PC-9 (cell line): ENCODE data around the gene DIP2C. TPM values are rescaled to one million over a fixed set of nuclear protein-coding genes. Genes with fewer than 3 reads are reported as not detected.

Experiments used
- BruUV-seq: library from RNA; stranded (reverse); fragments of 400-500 nt; replicated peaks from 2 replicates; lab custom pipeline; 2021; lab: Mats Ljungman, UMichigan
- CTCF ChIA-PET: fragments of 300-600 bp; sonication (Branson Sonifier 250); formaldehyde crosslinking; loops from one replicate; lab custom pipeline; 2022; ENCODE audit warnings: antibody characterized with exemption; lab: Charles Lee
- POLR2A ChIA-PET: fragments of 300-600 bp; sonication (Branson Sonifier 250); formaldehyde crosslinking; loops from one replicate; lab custom pipeline; 2022; ENCODE audit warnings: antibody characterized with exemption; ENCODE audit not compliant: unreplicated experiment; lab: Charles Lee
- DNase-seq, 2 experiments: peaks; one replicate each; pipeline versions ENCODE4 v3.0.0 to v3.0.0-alpha.2; 2015 to 2022; ENCODE audit warnings: mixed read lengths in 1 of 2
- H2AFZ ChIP-seq: fragments of 200-600 bp; sonication (generic); 2 replicates; pipeline ENCODE4 v1.8.1; 2017; ENCODE audit warnings: antibody characterized with exemption
- H3F3A ChIP-seq: fragments of 200-600 bp; sonication (generic); 2 replicates; pipeline ENCODE4 v1.8.1; 2017; ENCODE audit warnings: antibody characterized with exemption, mild to moderate bottlenecking, low read depth; ENCODE audit not compliant: insufficient read depth
- H3K27ac ChIP-seq: fragments of 200-600 bp; sonication (generic); 2 replicates; pipeline ENCODE4 v1.6.1; 2016; ENCODE audit warnings: mixed run types
- H3K27me3 ChIP-seq: fragments of 200-600 bp; sonication (generic); 2 replicates; pipeline ENCODE4 v1.6.1; 2016; ENCODE audit warnings: low read depth, mixed run types; ENCODE audit not compliant: insufficient read depth
- H3K36me3 ChIP-seq: fragments of 200-600 bp; sonication (generic); 2 replicates; pipeline ENCODE4 v1.6.1; 2016; ENCODE audit warnings: low read depth, mixed run types
- H3K4me1 ChIP-seq: fragments of 200-600 bp; sonication (generic); replicated peaks from 2 replicates; pipeline ENCODE4 v1.6.1; 2016; ENCODE audit warnings: mixed run types; ENCODE audit not compliant: insufficient read depth
- H3K4me2 ChIP-seq: fragments of 200-600 bp; sonication (generic); 2 replicates; pipeline ENCODE4 v1.6.1; 2017; ENCODE audit warnings: mixed run types
- H3K4me3 ChIP-seq: fragments of 200-600 bp; sonication (generic); 2 replicates; pipeline ENCODE4 v1.6.1; 2016; ENCODE audit warnings: mixed run types
- H3K79me2 ChIP-seq: fragments of 200-600 bp; sonication (generic); 2 replicates; pipeline ENCODE4 v1.6.1; 2017; ENCODE audit warnings: low read depth, mixed run types
- H3K9me2 ChIP-seq: fragments of 200-600 bp; sonication (generic); 2 replicates; pipeline ENCODE4 v1.8.1; 2017; ENCODE audit warnings: mild to moderate bottlenecking; ENCODE audit not compliant: insufficient read depth
- H3K9me3 ChIP-seq: fragments of 200-600 bp; sonication (generic); 2 replicates; pipeline ENCODE4 v1.8.1; 2016; ENCODE audit warnings: low read depth; ENCODE audit not compliant: insufficient read depth
- H4K20me1 ChIP-seq: fragments of 200-600 bp; sonication (generic); 2 replicates; pipeline ENCODE4 v1.8.1; 2017; ENCODE audit not compliant: insufficient read depth
- EZH2 ChIP-seq: fragments of 200-600 bp; sonication (generic); IDR thresholded peaks from 2 replicates; pipeline ENCODE4 v1.8.0; 2017; ENCODE audit warnings: antibody characterized with exemption, low read depth
- intact Hi-C: fragments of 100-400 bp; cut with micrococcal nuclease; formaldehyde crosslinking; loops from one replicate; pipeline ENCODE4 v1.10.0; 2022; ENCODE audit not compliant: unreplicated experiment
- total RNA-seq: library from RNA; stranded (reverse); gene quantifications from 2 replicates; pipeline ENCODE4 v1.2.3, GENCODE V29; 2021
- TF ChIP-seq, protein P1 (sequence below): fragments of 200-600 bp; sonication (generic); conservative IDR thresholded peaks from 2 replicates; pipeline ENCODE4 v1.6.1; 2017; ENCODE audit warnings: mixed run types, antibody characterized with exemption, mild to moderate bottlenecking, moderate library complexity

DIP2C gene
- total RNA-seq, 1 experiment from 2014 or later, result 0.83 TPM

DNA sequence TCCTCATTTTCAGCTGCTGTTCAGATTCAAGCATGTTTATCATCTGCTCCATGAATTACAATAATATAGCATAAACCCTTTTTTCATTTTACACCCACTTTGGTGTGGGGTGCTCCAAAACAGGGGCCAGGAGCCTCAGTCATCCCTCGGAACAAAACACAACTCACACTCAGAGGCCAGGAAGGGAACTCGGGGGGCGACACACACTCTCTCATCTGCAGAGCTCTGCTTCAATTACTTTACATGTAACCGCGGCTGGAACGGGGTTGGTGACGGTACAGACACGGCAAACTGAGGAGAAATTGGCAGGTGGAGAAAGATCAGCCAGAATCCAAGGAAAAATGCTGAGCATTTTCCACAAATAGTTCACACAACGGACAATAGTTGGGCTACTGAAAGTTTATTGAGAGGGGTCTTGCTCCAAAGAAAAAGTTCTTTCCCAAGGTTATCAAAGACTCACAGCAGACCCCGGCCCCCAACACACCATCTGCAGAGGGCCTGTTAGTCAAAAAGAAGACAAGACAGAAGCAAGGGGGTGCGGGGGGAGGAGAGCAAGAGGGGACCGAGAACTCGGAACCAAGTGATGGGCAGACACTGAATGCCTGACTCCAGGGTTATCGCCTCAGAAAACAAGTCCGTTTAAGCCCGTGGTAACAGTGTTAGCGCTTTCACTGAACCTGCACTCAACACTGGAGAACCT is 20.5 kb downstream of the DIP2C start:
- H3K27ac ChIP-seq, result no peak overlapping the region
- BruUV-seq, result no TSS peak
- POLR2A ChIA-PET, result no interaction called here
- no peaks in the 10 kb centered on the region for H3K9me2 ChIP-seq
- H3K9me3 ChIP-seq, result no peaks in the 10 kb centered on the region; the same call in 1 of the 2 replicates
- no peak overlapping the region for H2AFZ ChIP-seq
- no peak overlapping the region for H3K4me2 ChIP-seq
- peaks cover 11% of the 10 kb centered on the region for H3F3A ChIP-seq
- CTCF ChIA-PET, result no interaction called here
- no peaks in the 10 kb centered on the region for H3K79me2 ChIP-seq
- no peak for TF ChIP-seq EZH2
- TF ChIP-seq, protein P1, sequence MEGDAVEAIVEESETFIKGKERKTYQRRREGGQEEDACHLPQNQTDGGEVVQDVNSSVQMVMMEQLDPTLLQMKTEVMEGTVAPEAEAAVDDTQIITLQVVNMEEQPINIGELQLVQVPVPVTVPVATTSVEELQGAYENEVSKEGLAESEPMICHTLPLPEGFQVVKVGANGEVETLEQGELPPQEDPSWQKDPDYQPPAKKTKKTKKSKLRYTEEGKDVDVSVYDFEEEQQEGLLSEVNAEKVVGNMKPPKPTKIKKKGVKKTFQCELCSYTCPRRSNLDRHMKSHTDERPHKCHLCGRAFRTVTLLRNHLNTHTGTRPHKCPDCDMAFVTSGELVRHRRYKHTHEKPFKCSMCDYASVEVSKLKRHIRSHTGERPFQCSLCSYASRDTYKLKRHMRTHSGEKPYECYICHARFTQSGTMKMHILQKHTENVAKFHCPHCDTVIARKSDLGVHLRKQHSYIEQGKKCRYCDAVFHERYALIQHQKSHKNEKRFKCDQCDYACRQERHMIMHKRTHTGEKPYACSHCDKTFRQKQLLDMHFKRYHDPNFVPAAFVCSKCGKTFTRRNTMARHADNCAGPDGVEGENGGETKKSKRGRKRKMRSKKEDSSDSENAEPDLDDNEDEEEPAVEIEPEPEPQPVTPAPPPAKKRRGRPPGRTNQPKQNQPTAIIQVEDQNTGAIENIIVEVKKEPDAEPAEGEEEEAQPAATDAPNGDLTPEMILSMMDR, result no peak
- H3K4me1 ChIP-seq, result no peaks in the 10 kb centered on the region
- no peaks in the 10 kb centered on the region for H3K27me3 ChIP-seq
- no peak overlapping the region for H3K4me3 ChIP-seq
- intact Hi-C loops, result no loop called here
- H4K20me1 ChIP-seq, result no peaks in the 10 kb centered on the region
- no peak for DNase-seq
- no peaks in the 10 kb centered on the region for H3K36me3 ChIP-seq

DNA sequence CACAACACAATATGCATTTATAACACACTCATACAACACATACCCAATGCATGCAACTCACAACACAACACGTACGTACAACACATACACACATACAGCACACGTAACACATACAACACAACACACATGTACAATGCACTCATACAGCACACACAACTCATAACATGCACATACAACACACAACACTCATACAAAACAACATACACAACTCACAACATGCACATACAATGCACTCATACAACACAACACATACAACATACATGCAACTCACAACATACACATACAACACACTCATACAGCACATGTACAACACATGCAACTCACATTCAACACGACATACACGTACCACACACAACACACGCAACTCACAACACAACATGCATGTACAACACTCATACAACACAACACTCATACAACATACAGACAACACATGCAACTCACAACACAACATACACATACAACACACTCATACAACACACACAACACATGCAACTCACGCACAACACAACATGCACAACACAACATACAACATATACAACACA is 21.8 kb downstream of the DIP2C start:
- no peak for DNase-seq
- CTCF ChIA-PET, result no interaction called here
- no peak for TF ChIP-seq EZH2
- TF ChIP-seq, protein P1, result no peak
- H3K4me1 ChIP-seq, result no peaks in the 10 kb centered on the region
- H3K27ac ChIP-seq, result no peak overlapping the region
- no peak overlapping the region for H3K4me2 ChIP-seq
- POLR2A ChIA-PET, result no interaction called here
- intact Hi-C loops, result no loop called here
- no TSS peak for BruUV-seq
- no peak overlapping the region for H2AFZ ChIP-seq
- no peaks in the 10 kb centered on the region for H3K9me2 ChIP-seq
- peaks cover 12% of the 10 kb centered on the region; the same call in 1 of the 2 replicates for H3K27me3 ChIP-seq
- no peaks in the 10 kb centered on the region for H4K20me1 ChIP-seq
- peaks cover 11% of the 10 kb centered on the region for H3F3A ChIP-seq
- H3K36me3 ChIP-seq, result no peaks in the 10 kb centered on the region
- H3K9me3 ChIP-seq, result no peaks in the 10 kb centered on the region; the same call in 1 of the 2 replicates
- H3K79me2 ChIP-seq, result no peaks in the 10 kb centered on the region
- no peak overlapping the region for H3K4me3 ChIP-seq

DNA sequence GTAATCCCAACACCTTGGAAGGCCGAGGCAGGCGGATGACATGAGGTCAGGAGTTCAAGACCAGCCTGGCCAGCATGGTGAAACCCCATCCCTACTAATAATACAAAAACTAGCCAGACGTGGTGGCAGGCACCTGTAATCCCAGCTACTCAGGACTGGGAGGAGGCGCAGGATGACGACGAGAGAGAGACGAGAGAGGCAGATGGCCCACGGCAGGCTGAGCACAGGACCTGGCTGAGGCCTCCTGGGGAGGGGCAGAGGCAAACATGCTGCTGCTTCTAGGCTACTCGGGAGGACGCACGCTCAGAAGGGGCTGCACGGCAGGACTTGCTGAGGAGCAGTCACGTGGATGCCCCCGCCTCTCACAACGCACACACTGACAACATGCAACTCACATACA is 22.4 kb downstream of the DIP2C start:
- intact Hi-C loops, result no loop called here
- Histone ChIP-seq H3F3A (peaks cover 11% of the 10 kb centered on the region), H2AFZ (no peak overlapping the region), H3K4me2 (no peak overlapping the region), H4K20me1 (no peaks in the 10 kb centered on the region), H3K27ac (no peak overlapping the region), H3K4me1 (no peaks in the 10 kb centered on the region), H3K9me3 (no peaks in the 10 kb centered on the region; the same call in 1 of the 2 replicates), H3K4me3 (no peak overlapping the region), H3K79me2 (no peaks in the 10 kb centered on the region), H3K9me2 (no peaks in the 10 kb centered on the region), H3K27me3 (peaks cover 18% of the 10 kb centered on the region; the same call in 1 of the 2 replicates), H3K36me3 (no peaks in the 10 kb centered on the region)
- no peak for DNase-seq
- POLR2A ChIA-PET, result no interaction called here
- no TSS peak for BruUV-seq
- no peak for TF ChIP-seq EZH2
- TF ChIP-seq, protein P1, result no peak
- CTCF ChIA-PET, result no interaction called here
